ENCODE data around the gene PDZRN3.

PDZRN3 gene

DNA sequence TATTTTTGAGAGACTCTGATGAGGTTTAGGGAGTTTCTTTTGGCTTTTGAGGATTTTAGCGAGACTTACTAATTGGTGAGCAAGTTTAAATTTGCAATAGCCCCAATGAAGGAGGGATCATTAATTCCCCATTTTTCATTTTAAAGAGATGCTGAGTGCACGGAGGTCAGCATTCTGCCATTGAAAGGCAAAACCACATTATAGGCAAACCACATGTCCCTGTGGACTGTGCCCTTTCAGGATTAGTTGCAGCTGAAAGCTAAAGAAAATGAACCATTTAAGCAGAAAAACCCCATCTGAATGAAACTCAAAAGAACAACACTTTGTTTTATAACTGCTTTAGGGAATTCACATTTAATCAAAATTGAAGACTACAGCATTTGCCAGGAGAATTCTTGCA is 246.5 kb downstream of the PDZRN3 start:
- TF ChIP-seq, protein P1, sequence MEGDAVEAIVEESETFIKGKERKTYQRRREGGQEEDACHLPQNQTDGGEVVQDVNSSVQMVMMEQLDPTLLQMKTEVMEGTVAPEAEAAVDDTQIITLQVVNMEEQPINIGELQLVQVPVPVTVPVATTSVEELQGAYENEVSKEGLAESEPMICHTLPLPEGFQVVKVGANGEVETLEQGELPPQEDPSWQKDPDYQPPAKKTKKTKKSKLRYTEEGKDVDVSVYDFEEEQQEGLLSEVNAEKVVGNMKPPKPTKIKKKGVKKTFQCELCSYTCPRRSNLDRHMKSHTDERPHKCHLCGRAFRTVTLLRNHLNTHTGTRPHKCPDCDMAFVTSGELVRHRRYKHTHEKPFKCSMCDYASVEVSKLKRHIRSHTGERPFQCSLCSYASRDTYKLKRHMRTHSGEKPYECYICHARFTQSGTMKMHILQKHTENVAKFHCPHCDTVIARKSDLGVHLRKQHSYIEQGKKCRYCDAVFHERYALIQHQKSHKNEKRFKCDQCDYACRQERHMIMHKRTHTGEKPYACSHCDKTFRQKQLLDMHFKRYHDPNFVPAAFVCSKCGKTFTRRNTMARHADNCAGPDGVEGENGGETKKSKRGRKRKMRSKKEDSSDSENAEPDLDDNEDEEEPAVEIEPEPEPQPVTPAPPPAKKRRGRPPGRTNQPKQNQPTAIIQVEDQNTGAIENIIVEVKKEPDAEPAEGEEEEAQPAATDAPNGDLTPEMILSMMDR (IDR thresholded peaks at IDR 0.05): no peak

GRCh38 chr3:73365756-73366397 is 258.9 kb downstream of the PDZRN3 start:
- TF ChIP-seq, protein P1 (IDR thresholded peaks at IDR 0.05): no peak

DNA sequence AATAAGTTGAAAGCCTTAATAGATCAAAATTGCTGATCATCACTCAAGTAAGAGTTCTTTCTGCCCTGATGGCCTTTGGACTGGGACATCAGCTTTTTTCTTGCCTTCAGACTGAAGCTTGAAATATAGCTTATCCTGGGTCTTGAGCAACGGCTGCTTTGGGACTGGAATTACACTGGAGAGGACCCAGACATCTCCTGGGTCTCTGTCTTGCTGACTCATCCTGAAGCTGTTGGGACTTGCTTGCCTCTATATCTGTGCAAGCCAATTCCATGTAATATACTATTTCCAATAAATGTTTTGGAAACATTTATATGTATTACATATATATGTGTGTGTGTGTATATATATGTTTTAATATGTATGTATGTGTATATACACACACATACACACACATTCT is 260.2 kb downstream of the PDZRN3 start:
- TF ChIP-seq, protein P1 (IDR thresholded peaks at IDR 0.05): no peak

DNA sequence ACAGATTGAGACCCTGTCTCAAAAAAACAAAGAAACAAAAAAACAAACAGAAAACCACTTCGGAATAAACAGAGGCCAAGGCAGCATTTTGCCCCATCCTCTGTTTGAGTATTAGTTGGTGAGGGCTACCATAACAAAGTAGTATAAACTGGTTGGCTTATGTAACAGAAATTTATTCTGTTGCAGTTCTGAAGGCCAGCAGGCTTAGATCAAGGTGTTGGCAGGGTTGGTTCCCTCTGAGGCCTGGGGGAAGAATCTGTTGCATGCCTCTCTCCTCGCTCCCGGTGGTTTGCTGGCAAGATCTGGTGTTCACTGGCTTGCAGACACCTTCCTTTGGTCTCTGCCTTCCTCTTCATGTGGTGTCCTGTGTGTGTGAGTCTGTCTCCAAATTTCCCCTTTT is 261.6 kb downstream of the PDZRN3 start:
- TF ChIP-seq, protein P1 (IDR thresholded peaks at IDR 0.05): no peak

- TF ChIP-seq, protein P1 (IDR thresholded peaks at IDR 0.05): no peak
These were observed 263.1 kb downstream of the PDZRN3 start for GRCh38 chr3:73361591-73361990.

DNA sequence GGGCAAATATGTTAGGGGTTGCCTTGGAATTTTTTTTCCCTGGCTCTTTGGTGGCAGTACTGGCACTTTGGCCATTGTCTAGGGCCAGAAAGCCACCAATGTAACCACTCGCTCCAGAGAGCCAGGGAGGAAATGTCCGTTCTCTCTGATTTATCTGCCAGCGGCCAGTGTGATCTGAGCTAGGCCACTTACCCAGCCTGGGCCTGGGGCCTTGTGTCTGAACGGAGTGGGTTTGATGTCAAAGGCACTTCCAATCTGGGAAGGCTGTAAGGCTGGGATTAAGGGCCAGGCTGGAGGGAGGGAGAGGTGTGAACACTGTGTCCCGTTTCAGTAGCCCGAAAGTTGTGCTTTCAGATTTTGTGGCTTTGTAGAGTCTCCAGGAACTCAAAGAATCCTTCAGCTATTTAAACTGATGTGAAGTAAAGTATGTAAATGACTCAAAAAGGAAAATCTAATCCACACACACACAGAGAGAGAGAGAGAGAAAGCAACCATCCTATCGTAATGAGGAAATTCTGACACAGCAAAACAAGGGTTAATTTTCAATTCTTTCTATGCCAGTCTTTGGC is 271.0 kb downstream of the PDZRN3 start:
- TF ChIP-seq, protein P1 (IDR thresholded peaks at IDR 0.05): no peak

- TF ChIP-seq, protein P1 (IDR thresholded peaks at IDR 0.05): no peak
These were observed 271.7 kb downstream of the PDZRN3 start for GRCh38 chr3:73352841-73353645.
